ENCODE measurements around the gene SMARCC2.

Gene SMARCC2

GRCh38 chr12:56193025-56193578 is 3.8 kb upstream of the SMARCC2 start:
- TF ChIP-seq, protein P1, sequence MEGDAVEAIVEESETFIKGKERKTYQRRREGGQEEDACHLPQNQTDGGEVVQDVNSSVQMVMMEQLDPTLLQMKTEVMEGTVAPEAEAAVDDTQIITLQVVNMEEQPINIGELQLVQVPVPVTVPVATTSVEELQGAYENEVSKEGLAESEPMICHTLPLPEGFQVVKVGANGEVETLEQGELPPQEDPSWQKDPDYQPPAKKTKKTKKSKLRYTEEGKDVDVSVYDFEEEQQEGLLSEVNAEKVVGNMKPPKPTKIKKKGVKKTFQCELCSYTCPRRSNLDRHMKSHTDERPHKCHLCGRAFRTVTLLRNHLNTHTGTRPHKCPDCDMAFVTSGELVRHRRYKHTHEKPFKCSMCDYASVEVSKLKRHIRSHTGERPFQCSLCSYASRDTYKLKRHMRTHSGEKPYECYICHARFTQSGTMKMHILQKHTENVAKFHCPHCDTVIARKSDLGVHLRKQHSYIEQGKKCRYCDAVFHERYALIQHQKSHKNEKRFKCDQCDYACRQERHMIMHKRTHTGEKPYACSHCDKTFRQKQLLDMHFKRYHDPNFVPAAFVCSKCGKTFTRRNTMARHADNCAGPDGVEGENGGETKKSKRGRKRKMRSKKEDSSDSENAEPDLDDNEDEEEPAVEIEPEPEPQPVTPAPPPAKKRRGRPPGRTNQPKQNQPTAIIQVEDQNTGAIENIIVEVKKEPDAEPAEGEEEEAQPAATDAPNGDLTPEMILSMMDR (IDR thresholded peaks at IDR 0.05) = peak; percentile 87

DNA sequence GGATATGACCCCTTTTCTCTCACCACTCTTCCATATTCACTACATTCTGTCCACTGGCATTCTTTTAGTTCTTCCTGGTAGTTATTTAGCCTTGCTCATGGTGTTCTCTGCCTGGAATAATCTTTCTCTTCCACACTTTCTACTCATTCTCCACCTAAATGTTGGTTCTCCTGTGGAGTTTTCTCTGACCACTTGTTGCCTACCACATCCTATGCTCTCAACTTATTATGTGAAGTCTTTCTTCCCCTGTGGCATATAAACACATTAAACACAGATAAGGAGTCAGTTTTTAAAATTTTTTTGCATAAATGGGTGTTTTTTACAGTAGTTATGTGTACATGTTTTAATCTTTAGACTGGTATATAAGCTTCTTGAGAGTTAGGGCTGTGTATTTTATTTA is 3.3 kb upstream of the SMARCC2 start:
- TF ChIP-seq, protein P1 (IDR thresholded peaks at IDR 0.05) = no peak

GRCh38 chr12:56190695-56191155 is 1.4 kb upstream of the SMARCC2 start:
- TF ChIP-seq, protein P1 (IDR thresholded peaks at IDR 0.05) = no peak

- TF ChIP-seq, protein P1 (IDR thresholded peaks at IDR 0.05) = no peak
These were observed 823 bp upstream of the SMARCC2 start for GRCh38 chr12:56189918-56190694.

DNA sequence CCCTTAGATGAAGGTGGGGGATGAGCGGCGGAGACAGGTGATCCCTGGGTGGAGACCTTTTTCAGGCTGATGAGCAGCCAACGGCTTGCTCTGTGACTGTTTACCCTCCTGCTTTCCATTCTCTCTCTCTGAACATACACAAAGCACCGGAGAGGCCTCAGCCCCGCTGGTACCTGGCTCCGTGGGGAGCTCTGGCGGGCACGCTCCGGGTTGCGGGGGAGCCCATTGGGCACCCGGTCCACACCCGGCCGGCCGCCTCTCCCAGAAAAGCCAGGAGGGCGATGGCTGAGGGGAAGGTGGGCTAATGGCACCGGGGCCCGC is 545 bp downstream of the SMARCC2 start:
- TF ChIP-seq, protein P1 (IDR thresholded peaks at IDR 0.05) = no peak

DNA sequence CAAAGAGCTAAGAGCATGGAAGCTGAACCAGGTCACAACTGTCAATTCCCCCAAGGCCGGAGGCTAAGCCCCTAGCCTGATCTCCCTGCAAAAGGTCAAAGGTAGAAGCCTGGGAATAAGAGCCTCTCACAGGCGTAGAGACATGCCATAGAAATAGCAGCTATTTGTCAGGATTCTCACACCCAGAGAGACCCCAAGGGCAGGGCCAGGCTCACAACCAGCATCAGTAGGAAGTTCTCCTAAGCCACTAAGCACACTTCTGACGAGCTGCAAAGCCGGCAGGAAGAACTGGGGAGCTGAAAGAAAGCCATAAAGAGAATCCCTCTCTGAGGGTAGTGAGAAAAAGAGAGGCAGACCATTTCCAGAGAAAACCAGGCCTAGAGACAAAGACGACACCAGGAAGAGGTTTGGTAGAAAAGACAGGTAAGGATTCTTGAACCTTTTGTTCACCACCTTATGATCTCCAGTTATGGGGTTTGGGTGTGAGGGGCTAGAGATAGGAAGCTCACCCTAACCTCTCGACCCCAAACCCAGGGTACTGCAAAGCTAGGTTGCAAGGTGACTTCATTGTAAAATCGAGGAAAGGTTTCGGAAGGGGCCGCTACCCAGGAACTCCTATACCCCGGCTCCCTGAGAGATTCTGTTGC is 1.0 kb downstream of the SMARCC2 start:
- TF ChIP-seq, protein P1 (IDR thresholded peaks at IDR 0.05) = no peak

DNA sequence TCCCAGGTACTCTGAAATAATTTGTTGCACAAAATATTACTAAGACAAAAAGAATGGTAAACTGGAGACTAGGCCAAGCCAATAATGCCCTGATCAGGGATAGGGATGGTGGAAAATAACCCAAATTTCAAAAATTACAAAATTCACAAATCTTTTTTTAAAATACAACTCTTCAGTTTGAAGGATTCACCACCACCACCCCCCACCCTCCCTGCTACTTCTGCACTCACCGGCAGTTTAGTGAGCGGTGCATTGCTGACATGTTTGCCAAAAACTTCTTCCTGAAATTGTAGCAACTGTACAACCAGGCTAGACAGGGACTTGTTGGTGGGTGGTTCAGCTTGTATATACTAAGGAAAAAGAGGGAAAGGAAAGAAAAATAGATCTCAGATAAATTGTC is 2.3 kb downstream of the SMARCC2 start:
- TF ChIP-seq, protein P1 (IDR thresholded peaks at IDR 0.05) = no peak
